ENCODE results near the gene STPG2. TPM values are rescaled to one million over a fixed set of nuclear protein-coding genes. Genes with fewer than 3 reads are reported as not detected.
"Not testable (repeated sequence)": the region's sequence is repeated elsewhere in the genome, so short reads cannot be mapped to it uniquely, and the experiment has no call there.

The STPG2 gene
- total RNA-seq, 2 experiments from 2014 or later, result not detected

DNA sequence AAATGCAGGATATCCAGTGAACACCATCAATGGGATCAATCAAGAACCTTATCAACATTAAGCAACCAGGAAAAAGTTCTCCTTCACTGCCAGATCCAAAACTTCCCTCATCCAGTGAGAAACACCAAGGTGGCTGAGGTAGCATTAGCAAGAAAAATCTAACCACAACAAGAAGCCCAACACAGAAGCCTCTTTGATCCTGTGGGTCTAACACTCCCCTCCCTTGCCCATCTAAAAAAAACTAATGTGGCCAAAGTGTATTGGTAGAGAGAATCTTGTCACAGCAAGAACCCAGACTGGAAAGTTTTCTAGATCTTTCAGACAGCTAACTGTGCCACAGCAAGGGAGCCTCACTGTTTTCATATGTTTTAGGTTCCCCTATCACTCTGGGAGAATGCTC, 558.0 kb downstream of the STPG2 start:
- no peak overlapping the region for H3K27ac Mint-ChIP-seq
- no peak overlapping the region for H3K4me3 Mint-ChIP-seq
- no peaks in the 10 kb centered on the region for H3K36me3 Mint-ChIP-seq
- POLR2A ChIA-PET, result no interaction called here
- DNase-seq (no peak), ATAC-seq (ENCODE audit: low read depth) (no peak)
- H3K27me3 Mint-ChIP-seq, result no peaks in the 10 kb centered on the region
- H3K9me3 Mint-ChIP-seq, result no peaks in the 10 kb centered on the region
- no peaks in the 10 kb centered on the region for H3K4me1 Mint-ChIP-seq

DNA sequence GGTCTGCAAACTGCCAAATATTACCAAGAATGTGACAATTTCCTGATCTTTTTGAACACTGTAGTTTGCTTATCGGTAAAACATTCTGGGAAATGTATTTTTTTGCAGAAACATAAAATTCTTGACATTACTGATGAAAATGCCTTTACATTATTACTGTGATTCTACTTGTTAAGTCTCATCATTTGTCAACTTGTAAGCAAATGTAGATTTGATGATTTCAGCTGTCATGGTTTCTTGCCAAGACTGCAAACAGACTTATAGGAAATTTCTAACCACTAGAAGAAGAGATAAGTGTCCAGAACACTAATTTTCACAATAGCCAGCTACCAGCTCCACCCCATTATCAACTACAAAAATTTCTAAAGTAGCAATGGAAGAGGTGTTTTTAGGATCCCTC, 560.4 kb downstream of the STPG2 start:
- no peaks in the 10 kb centered on the region for H3K4me1 Mint-ChIP-seq
- H3K9me3 Mint-ChIP-seq, result no peaks in the 10 kb centered on the region
- no peaks in the 10 kb centered on the region for H3K27me3 Mint-ChIP-seq
- H3K27ac Mint-ChIP-seq, result no peak overlapping the region
- ATAC-seq (ENCODE audit: low read depth), result no peak
- POLR2A ChIA-PET, result no interaction called here
- no peak overlapping the region for H3K4me3 Mint-ChIP-seq
- no peak for DNase-seq
- no peaks in the 10 kb centered on the region for H3K36me3 Mint-ChIP-seq

DNA sequence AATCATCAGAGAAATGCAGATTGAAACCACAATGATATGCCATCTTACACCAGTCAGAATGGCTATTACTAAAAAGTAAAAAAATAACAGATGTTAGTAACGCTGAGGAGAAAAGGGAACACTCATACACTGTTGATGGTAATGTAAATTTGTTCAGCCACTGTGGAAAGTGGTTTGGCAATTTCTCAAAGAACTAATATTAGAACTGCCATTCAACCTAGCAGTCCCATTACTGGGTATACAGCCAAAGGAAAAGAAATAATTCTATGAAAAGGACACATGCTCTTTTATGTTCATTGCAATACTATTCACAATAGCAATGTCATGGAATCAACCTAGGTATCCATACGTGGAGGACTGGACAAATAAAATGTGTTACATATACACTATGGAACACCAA, 566.3 kb downstream of the STPG2 start:
- ATAC-seq (ENCODE audit: low read depth), result no peak
- H3K9me3 Mint-ChIP-seq, result no peaks in the 10 kb centered on the region
- H3K27ac Mint-ChIP-seq, result no peak overlapping the region
- POLR2A ChIA-PET, result no interaction called here
- H3K4me1 Mint-ChIP-seq, result no peaks in the 10 kb centered on the region
- no peak for DNase-seq
- H3K36me3 Mint-ChIP-seq, result no peaks in the 10 kb centered on the region
- no peaks in the 10 kb centered on the region for H3K27me3 Mint-ChIP-seq
- H3K4me3 Mint-ChIP-seq, result no peak overlapping the region

DNA sequence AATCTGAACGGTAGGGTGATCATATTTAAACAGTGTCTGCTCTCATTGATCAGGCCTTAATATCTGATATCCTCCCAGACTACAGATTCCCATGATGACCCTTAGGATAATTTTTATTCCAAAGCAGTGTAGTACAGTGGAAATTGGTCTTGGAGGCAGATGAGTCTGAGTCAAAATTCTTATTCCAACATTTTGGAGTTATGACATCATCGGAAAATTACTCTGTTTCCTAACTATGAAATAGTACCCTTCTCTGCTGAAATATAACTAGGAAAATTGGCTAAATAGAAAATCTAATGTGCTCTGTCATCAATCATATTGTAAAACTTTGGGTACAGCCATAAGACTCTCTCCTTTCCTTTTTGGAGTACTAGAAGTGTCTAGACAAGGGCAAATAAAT, 583.3 kb downstream of the STPG2 start:
- no peaks in the 10 kb centered on the region for H3K4me1 Mint-ChIP-seq
- H3K4me3 Mint-ChIP-seq, result no peak overlapping the region
- no peaks in the 10 kb centered on the region for H3K27me3 Mint-ChIP-seq
- H3K27ac Mint-ChIP-seq, result no peak overlapping the region
- peaks cover 1% of the 10 kb centered on the region for H3K9me3 Mint-ChIP-seq
- H3K36me3 Mint-ChIP-seq, result no peaks in the 10 kb centered on the region
- ATAC-seq (ENCODE audit: low read depth) (no peak), DNase-seq (no peak)
- POLR2A ChIA-PET, result no interaction called here

DNA sequence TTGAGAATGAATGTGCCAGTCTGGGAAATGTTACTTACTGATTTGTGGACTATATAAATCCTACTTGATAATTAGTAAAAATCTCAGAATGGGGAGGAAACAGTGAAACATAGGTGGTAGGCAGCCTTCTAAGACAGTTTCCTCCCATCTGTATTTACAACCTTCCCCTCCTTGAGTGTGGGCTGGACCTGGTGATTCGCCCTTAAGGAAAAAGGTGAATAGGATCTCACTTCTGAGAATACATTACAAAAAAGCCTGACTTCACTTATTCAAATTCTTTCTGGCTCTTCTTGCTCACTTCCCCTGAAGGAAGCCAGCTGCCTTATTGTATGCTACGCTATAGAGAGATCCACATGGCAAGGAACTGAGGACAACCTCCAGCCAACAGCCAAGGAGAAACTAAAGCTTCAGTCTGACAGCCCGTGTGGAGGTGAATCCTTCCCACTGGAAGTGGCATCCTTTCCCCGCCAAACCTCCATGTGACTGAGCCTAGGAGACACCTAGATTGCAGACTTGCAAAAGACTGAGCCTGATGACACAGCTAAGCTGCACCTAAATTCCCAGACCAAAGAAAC, 585.0 kb downstream of the STPG2 start:
- Mint-ChIP-seq H3K9me3 (peaks cover 1% of the 10 kb centered on the region), H3K4me1 (no peaks in the 10 kb centered on the region), H3K27me3 (no peaks in the 10 kb centered on the region), H3K4me3 (no peak overlapping the region), H3K36me3 (no peaks in the 10 kb centered on the region), H3K27ac (no peak overlapping the region)
- DNase-seq (no peak), ATAC-seq (ENCODE audit: low read depth) (no peak)
- POLR2A ChIA-PET, result no interaction called here

DNA sequence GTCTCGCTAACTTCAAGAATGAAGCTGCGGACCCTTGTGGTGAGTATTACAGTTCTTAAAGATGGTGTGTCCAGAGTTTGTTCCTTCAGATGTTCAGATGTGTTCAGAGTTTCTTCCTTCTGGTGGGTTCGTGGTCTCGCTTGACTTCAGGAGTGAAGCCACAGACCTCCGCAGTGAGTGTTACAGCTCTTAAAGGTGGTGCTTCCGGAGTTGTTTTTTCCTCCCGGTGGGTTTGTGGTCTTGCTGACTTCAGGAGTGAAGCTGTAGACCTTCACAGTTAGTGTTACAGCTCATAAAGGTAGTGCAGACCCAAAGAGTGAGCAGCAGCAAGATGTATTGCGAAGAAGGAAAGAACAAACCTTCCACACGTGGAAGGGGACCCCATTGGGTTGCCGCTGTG, 592.6 kb downstream of the STPG2 start:
- H3K27ac Mint-ChIP-seq, result peak overlapping the region; percentile 28
- H3K36me3 Mint-ChIP-seq, result not testable (repeated sequence)

DNA sequence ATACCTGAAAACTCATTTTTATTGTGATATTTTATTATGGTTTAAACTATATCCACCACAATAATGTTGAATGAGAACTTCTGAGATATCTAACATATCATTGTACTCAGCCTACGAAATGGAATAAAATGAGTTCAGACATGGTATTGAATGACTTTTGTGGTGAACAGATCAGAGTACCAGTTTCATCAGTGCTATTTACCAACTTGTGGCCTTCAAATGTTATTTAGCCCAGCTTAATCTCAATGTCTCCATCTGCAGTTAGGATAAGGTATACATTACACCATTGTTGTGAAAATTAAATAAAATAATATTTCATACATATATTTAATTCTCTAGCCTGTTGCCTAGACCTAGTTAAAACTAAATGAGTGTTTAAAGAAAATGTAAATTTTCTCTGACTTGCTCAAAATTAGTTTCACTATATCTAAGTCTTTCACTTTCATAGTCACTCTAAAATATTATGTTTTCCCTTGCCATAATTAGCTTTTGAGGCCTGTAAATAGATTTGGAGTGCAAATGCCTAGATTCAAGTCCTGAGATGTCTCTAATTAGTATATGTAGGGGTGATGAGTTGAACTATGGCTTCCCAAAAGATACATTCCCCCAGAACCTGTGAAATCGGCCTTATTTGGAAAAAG, 594.2 kb downstream of the STPG2 start:
- H3K27me3 Mint-ChIP-seq, result no peaks in the 10 kb centered on the region
- POLR2A ChIA-PET, result no interaction called here
- DNase-seq (no peak), ATAC-seq (ENCODE audit: low read depth) (no peak)
- no peaks in the 10 kb centered on the region for H3K36me3 Mint-ChIP-seq
- H3K9me3 Mint-ChIP-seq, result peaks cover 3% of the 10 kb centered on the region
- no peaks in the 10 kb centered on the region for H3K4me1 Mint-ChIP-seq
- H3K27ac Mint-ChIP-seq, result no peak overlapping the region
- no peak overlapping the region for H3K4me3 Mint-ChIP-seq

More for the DNA sequence above, 592.6 kb downstream of the STPG2 start:
- POLR2A ChIA-PET; DNase-seq; H3K4me3 Mint-ChIP-seq; ATAC-seq (ENCODE audit: low read depth); H3K4me1 Mint-ChIP-seq; H3K27me3 Mint-ChIP-seq; H3K9me3 Mint-ChIP-seq: not testable (repeated sequence)

DNA sequence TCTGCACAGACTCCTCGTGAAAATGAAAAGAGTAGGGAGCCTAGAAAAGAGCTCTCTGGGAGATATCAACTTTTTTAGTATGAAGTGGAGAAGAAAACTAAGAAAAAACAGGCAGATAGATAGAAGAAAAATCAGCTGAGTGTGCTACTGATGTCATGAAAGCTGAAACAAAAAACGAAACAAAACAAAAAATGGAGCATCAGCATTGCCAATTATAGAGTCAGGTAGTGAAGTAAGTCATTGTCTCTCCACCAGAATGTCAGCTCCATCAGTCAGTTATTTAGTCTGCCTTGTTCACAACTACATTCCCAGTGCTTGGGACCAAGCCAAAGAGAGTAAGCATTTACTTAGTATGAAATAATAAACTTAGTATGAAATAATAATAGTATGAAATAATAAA, 595.1 kb downstream of the STPG2 start:
- POLR2A ChIA-PET, result no interaction called here
- DNase-seq, result no peak
- no peaks in the 10 kb centered on the region for H3K27me3 Mint-ChIP-seq
- H3K4me3 Mint-ChIP-seq, result no peak overlapping the region
- no peaks in the 10 kb centered on the region for H3K36me3 Mint-ChIP-seq
- no peak overlapping the region for H3K27ac Mint-ChIP-seq
- no peaks in the 10 kb centered on the region for H3K4me1 Mint-ChIP-seq
- ATAC-seq (ENCODE audit: low read depth), result no peak
- H3K9me3 Mint-ChIP-seq, result peaks cover 3% of the 10 kb centered on the region

DNA sequence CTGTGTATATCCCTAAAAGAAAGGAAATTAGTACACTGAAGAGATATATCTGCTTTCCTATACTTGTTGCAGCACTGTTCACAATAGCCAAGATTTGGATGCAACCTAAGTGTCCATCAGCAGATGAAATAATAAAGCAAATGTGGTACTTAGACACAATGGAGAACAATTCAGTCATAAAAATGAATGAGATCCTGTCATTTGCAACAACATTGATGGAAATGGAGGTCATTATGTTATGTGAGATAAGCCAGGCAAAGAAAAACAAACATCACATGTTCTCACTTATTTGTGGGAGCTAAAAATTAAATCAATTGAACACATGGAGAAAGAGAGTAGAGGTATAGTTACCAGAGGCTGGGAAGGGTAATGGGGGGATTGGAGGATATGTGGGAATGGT, 611.9 kb downstream of the STPG2 start:
- no peaks in the 10 kb centered on the region for H3K36me3 Mint-ChIP-seq

DNA sequence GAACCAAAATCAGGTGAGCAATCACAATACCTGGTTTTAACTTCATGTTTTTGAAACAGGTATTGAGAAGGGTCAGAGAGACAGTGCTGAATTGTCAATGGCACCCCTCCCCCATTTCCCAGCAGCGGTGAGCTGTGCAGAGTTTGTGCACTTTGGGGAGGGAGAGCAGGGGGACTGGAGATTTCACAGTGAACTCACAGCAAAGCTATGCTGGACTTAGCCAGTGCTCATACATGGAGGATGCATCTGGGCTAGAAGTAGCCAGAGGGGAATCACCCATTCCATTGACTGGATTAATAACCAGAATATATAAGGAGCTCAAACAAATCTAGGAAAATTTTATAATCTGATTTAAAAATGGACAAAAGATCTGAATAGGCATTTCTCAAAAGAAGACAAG, 612.6 kb downstream of the STPG2 start:
- Mint-ChIP-seq H3K4me3 (no peak overlapping the region), H3K27me3 (no peaks in the 10 kb centered on the region), H3K4me1 (no peaks in the 10 kb centered on the region), H3K36me3 (no peaks in the 10 kb centered on the region), H3K9me3 (peaks cover 1% of the 10 kb centered on the region), H3K27ac (no peak overlapping the region)
- no peak for ATAC-seq (ENCODE audit: low read depth)
- no peak for DNase-seq
- POLR2A ChIA-PET, result no interaction called here

More for the DNA sequence above, 611.9 kb downstream of the STPG2 start:
- DNase-seq (no peak), ATAC-seq (ENCODE audit: low read depth) (no peak)
- Mint-ChIP-seq H3K27me3 (no peaks in the 10 kb centered on the region), H3K4me3 (no peak overlapping the region), H3K4me1 (no peaks in the 10 kb centered on the region), H3K9me3 (peaks cover 1% of the 10 kb centered on the region), H3K27ac (no peak overlapping the region)
- POLR2A ChIA-PET, result no interaction called here

DNA sequence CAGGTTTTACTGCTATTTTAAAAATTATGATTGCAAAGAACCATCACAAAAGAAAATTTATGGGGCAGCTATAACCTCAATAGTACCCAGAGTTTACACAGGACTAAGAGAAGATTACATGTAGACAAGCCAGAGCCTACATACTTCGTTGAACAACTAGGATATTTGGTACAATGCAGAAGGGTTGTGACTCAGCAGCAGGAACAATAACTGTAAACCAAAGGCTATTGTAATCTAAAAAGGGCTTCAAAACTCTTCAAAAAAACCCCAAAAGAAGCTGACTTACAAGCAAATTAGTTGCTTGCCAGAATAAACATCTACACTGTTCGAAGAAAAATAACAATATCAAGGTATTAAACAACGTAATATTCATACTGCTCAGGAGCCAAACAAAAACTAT, 618.0 kb downstream of the STPG2 start:
- H3K27me3 Mint-ChIP-seq, result no peaks in the 10 kb centered on the region
- H3K4me3 Mint-ChIP-seq, result no peak overlapping the region
- H3K9me3 Mint-ChIP-seq, result no peaks in the 10 kb centered on the region
- no peaks in the 10 kb centered on the region for H3K4me1 Mint-ChIP-seq
- no peaks in the 10 kb centered on the region for H3K36me3 Mint-ChIP-seq
- H3K27ac Mint-ChIP-seq, result no peak overlapping the region
- DNase-seq, result no peak
- POLR2A ChIA-PET, result no interaction called here
- ATAC-seq (ENCODE audit: low read depth), result no peak

DNA sequence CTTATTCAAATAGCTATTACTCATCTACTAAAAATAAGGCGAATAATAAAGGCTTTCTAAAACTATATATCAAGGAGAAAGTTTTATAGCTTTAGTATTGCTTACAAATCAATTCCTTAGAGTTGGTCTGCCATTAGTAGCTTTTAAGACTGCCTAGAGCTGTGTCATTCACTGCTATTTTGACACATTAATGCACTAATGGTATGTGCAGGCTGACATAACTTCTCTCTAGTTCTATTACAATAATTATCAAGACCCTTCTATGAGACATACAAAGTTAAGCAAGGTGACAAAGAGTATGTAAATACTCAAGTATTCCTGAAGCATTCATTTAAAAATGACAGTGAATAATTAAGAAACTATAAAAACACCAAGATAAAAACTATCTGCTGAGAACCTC, 625.3 kb downstream of the STPG2 start:
- Mint-ChIP-seq H3K4me3 (no peak overlapping the region), H3K27ac (no peak overlapping the region), H3K4me1 (no peaks in the 10 kb centered on the region), H3K9me3 (no peaks in the 10 kb centered on the region), H3K27me3 (no peaks in the 10 kb centered on the region), H3K36me3 (no peaks in the 10 kb centered on the region)
- POLR2A ChIA-PET, result no interaction called here
- DNase-seq (no peak), ATAC-seq (ENCODE audit: low read depth) (no peak)

DNA sequence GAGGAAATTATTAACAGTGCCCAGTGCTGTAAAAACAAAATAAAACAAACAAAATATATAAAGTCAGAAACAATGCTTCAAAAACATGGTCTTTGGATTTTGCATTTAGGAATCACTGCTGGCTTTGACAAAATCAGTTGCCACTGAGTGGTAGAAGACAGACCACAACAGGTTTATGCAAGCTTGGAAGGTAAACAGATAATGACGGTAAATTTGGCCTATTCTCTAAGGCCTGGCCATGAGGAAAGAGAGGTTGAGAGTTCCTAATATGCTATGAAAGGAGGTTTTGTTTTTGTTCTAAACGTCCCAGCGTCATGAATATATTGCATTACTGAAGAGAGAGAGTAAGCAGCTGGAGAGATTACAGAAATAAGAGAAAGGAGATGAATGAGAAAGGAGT, 629.4 kb downstream of the STPG2 start:
- no peaks in the 10 kb centered on the region for H3K27me3 Mint-ChIP-seq
- no peak overlapping the region for H3K27ac Mint-ChIP-seq
- DNase-seq, result no peak
- ATAC-seq (ENCODE audit: low read depth), result no peak
- H3K36me3 Mint-ChIP-seq, result no peaks in the 10 kb centered on the region
- peaks cover 3% of the 10 kb centered on the region for H3K9me3 Mint-ChIP-seq
- POLR2A ChIA-PET, result no interaction called here
- no peaks in the 10 kb centered on the region for H3K4me1 Mint-ChIP-seq
- no peak overlapping the region for H3K4me3 Mint-ChIP-seq

Data from activated naive CD8-positive, alpha-beta T cell treated with anti-CD3 and anti-CD28 coated beads, Interleukin-2, amount 10 ng/mL, durations not matched to agents 7 days and 5 days (primary cell).